Measurements from ENCODE around the gene ERC2.
A peak's percentile ranks its signal among the peaks of the same experiment; 100 is the strongest.
"Not testable (repeated sequence)": the region's sequence is repeated elsewhere in the genome, so short reads cannot be mapped to it uniquely, and the experiment has no call there.

Gene ERC2

DNA sequence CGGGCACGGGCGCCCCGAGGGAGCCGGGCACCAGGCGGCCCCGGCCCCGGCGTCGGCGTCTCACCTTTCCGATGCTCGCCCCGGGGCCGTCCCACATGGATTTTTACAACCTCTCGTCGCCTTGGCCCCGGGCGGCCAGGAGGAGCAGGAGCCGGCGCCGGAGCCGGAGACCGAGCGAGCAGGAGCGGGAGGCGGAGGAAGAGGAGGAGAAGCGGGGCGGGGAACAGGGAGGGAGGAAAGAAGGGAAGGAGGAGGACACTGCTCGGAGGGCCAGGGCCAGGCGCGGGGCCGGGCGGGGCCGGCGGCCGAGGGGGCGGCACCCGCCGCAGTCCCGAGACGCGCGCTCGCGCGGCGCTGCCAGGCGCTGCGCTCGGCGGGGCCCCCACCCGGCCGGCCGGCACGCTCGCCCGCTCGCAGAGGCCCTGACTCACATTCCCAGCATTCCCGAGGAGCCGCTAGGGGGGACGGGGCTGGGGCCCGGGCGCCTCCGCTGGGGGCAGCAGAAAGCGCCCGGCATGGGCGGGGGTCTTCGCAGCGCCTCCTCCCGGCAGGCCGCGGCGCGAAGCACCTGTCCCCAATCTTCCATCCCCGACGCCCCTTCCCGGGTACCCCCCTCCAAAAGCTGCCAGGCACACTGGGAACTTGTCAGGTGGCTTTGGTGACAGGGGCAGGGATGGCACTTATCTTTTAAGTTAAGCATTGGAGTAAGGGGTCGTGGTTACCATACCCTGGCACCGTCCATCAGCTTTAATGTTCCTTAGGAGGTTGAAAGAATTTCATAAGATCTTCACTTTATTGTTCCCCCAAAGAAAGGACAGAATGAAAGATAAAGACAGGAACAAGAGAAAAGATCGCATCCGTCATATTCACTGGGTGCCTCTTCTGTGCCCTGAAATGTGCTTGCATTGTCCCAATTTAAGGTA, at the start of gene ERC2:
Gene ERC2 (minus strand): TSS at position 284 of the 923 bp plus-strand sequence.
- DNase-seq (ENCODE audit: low spot score) = peak; percentile 46

DNA sequence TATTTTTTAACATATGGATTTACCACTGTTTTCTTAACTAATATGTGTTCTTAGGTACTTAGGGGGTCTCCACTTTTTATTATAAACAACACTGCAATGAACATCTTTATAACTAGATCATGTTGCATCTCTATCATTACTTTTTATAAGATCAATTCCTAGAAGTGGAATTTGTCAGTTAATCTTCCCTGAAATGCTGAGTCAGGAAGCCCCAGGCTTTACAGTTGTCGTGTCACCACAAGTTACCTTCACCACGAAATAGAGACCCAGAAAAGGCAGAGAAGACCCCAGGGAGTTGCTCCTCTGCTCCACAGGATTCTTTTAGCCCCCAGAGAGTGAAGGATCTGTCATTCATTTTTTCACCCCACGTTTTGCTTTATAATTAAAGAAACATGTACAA, 34.5 kb upstream of the ERC2 start:
- no peak for DNase-seq (ENCODE audit: low spot score)

DNA sequence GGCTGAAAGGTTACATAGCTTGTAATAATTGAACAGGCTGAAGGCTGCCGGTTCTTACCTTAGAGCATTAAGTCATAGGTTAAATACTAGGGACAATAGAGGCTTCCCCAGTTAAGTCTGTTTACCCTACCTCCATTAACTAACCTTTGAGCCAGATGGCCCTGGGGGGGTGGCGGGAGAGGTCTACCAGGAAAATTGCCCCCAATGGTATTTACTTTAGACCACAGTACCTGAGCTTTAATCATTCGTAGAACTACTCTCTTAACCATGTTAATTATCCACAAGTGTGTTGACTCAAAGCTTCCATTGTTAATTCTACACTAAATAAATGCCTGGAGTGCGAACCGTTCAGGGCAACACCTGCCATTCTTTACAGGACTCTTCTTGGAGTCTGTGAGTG, 28.1 kb upstream of the ERC2 start:
- DNase-seq (ENCODE audit: low spot score) = not testable (repeated sequence)

DNA sequence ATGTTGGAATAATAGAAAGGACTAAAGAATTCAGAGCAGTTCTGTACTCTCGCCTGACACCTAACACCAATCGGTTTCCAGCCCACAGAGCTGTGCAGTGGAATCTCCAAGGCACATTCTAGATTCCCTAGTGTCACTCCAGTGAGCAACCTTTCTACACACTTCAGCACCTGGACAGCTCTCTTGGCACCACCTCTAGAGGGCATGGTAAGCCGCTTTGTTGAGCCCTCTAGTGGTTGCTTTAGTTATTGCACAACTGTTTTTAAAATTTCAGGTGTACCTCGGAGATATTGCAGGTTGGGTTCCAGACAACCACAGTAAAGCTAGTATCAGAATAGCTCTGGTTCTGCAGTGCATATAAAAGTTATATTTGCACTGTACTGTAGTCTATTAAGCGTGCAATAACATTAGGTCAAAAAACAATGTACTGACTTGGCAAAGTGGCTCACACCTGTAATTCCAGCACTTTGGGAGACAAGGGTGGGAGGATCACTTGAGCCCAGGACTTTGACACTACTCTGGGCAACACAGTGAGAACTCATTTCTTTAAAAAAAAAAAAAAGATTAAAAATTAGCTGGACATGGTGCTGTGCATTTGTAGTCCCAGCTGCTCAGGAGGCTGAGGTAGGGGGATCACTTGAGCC, 26.5 kb upstream of the ERC2 start:
- peak; percentile 56 for DNase-seq (ENCODE audit: low spot score)

DNA sequence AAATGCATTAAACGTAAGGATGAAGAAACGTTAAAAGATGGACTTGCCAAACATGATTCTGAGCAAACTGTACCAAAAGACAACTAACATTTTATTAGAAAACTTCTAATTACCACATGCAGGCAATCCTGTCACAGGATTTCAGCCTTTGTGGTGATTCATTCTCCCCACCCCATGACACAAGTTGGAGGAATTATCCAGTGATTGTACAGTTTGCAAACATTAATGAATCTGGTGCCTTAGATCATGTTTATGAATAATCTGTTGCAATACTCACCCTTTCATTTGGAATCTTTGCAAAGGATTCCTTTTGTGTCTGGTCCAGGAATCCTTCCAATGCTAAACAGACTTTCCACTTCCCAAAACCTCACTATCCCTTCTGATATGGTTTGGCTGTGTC, 23.3 kb upstream of the ERC2 start:
- no peak for DNase-seq (ENCODE audit: low spot score)

DNA sequence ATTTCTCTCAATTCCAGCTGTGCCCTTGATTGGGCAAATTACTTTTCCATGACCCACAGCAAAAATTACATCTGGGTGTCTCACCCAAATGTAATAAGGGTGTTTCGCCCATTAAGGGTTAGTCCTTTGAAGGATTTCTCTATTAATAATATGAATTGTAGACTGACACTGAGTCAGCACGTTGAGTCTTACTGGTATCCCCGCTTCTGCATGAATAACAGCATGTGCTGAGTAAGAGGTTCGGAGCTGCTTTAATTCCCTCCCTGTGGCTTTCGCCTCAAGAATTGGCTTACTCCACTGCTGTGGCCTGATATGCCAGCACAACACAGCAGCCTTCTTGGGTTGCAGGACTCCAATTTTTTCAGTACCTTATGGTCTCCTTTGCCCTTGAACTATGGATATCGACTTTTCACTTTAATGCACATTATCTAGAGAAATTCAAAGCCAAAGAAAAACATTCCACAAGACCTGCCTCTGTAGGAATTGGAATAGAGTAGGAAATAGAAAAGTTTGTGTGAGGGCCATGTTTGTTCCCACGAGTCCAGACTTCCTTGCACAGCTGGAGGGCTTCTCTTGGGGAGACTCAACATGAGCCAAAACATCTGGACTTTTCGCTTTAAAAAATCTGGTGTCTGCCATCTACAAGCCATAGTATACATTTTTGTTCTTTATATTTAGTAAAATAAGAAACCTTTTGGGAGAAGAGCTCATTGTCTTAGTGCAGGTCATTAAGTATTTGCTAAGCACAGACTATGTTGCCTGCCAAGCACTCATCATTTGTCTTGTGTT, 20.7 kb upstream of the ERC2 start:
- DNase-seq (ENCODE audit: low spot score) = no peak

DNA sequence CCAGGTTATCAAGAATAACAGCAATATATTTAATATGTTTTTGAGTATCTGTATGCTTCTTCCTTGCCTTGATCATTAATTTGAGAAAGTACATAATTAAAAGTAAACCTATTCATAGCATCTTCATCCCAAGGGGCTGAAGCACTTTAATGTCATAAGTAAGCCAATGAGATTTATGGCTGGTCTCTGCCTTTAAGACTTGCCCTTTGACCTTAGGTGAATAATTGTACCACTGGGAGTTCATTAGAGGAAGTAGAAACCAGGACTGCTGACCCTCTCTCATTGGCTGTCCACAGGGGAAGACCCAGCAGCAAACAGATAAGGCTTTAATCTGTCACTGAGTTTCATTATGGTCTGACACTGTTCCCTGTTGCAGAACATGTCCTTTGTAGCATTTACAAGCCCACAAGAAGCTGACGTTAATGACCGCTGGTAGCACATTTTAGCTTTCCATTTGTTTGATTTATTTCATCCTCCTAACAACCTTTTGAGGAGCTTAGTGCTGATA, 16.3 kb upstream of the ERC2 start:
- no peak for DNase-seq (ENCODE audit: low spot score)

DNA sequence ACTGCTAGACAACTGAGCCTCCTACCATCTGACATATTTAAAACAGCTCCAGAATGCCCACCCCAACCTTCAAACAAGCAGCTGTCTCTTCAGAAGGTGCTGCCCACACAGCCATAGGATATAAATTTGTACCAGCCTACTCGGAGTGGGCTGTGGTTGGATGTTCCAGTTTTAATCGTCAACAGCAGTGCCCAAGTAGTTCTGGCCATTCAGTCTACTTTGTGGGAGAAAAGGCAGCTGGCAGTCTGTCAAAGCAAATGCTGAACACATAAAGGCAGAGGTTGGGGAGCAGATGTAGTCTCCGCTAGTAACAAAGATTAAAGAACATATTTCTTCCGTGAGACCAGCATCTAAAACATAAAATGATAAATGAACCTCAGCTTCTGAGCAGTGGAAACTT, 15.9 kb upstream of the ERC2 start:
- DNase-seq (ENCODE audit: low spot score) = no peak

DNA sequence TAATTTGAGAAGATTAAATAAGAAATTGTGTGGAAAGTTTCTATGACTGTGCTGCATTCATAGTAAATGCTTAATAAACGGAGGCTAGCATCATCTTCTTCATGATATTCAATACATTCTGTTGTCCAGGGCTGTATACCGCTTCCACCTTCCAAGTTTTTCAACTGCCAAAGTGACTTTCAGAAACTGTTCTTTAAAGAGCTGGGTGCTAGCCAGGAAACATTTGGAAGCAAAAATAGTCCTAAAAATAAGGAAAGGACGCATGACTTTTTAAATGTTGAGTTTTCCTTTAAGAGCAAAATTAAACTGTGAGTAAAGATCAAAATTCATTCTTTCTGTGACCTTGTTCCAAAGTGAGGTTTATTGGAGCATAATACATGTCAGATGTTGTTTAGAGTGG, 9.4 kb upstream of the ERC2 start:
- DNase-seq (ENCODE audit: low spot score) = no peak

DNA sequence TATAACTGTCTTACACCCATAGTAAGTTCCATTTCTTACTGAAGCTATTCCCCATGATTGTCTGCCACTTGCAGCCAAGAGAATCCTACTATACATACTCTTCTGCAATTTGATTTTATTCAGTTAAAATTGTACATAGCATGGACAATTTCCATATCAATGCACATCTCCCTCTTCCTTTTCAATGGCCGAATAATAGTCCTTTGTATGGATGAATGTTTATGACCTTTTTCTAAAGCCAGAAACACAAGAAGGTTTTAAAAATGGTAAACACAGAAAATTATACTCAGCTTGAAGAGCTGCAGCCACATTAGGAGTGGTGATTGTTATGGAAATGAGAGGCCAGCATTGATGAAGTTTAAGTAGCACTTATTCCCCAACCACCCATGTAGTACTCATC, 8.5 kb upstream of the ERC2 start:
- DNase-seq (ENCODE audit: low spot score) = no peak

DNA sequence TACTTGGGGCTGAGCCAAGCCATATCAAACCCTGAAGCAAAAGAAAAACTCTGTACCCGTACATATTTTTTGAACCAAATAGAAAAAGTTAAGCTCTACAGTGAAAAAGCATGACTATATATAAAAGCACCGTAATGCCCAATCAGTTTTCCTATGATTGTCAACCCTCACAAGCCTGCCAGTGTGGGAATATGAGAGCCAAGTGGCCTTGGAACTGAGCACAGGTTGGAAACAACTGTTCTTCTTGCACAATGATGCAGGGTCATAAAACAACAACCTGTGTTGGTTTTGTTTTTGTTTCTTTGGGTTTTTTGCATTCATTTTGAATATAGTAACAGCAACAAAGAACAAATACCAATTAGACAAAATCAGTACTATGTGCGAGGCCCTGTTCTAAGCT, 3.5 kb upstream of the ERC2 start:
- no peak for DNase-seq (ENCODE audit: low spot score)

DNA sequence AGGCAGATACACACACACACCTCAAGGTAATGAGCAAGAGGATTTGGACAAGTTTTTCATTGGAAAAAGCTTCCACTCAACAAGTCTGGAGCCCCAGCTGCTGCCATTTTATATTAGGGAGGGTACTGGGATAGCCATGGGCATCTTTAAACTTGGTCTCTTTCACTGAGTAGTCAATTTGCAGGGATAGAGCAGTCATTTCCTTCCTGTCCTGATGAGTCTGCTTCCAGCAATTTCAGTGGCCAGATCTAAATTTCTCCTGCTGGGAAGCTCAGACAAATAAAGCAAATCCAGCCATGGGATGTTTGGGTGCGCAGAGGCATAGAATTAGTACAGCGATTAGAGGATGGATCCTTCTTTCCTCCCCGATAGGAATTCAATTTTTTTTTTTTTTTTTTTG, 874 bp upstream of the ERC2 start:
- peak; percentile 15 for DNase-seq (ENCODE audit: low spot score)

DNA sequence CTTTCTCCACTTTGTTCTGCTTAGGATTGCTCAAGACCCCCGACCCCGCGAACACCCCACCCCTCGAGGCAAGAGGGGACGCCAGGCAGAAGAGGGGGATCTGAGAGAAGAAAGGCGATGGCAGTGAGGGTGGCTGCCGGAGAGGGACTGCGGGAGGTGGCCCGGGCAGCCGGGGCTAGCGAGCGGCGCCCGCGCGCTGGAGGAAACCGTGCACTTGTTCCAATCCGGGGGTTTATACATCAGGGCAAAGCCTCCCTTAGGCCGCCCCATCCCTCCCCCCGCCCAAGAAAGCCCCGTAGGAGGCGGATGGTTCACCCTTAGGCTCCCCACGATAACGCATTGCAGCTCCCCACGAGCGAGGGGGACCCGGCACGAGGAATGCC, 475 bp downstream of the ERC2 start:
- DNase-seq (ENCODE audit: low spot score) = no peak

DNA sequence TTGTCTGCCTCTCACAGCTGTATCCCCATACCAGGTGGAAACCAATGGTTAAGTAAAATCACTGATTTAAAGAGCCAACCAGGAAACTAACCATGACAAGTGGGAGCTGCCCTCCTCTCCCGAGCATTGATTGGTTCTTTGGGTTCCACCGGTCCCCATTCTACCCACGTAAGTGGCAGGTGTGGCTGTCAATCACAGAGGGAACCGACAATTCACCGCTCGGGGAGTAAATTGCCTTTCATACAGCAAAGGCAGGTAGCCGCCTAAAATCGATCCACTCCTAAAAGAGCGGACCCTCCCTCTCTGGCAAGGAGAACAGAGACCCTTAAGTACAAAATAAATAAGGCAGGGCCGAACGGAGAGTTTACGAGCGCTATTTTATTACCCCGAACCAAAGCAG, 1.2 kb downstream of the ERC2 start:
- peak; percentile 81 for DNase-seq (ENCODE audit: low spot score)

DNA sequence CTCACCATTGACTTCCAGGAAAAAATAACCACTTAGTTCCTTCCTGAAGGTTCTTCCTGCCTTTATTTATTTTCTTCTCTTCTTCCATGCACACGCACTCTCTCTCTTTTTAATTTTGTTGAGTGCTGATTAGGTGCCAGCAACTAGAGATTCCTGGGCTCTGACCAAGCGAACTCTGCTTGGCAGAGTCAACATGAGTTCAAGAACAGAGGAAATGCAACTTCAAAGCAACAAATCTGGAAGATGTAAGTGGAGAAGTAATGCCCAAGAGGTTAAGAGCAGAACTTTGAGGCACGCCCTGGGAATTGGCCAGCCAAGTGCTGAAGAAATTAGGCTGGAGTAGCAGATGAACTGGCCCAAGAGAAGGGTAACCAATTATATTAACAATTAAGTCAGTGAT, 8.5 kb downstream of the ERC2 start:
- no peak for DNase-seq (ENCODE audit: low spot score)

DNA sequence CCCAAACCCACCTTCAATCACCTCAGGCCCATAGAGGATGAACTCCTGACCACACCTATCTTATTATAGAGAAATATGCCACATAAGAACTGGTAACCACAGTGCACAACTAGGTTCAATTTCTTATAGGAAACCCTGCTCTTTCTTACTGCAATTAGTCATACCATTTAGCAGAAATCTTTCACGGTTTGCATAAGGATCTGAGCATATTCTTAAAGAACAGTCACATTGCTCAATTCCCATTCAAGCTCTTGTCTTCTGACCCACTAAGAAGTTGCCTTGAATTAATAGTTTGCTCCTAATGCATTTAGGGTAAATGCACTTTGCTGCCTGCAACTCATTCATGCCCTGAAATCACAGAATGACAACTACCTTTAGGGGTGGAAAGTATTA, 9.2 kb downstream of the ERC2 start:
- no peak for DNase-seq (ENCODE audit: low spot score)

DNA sequence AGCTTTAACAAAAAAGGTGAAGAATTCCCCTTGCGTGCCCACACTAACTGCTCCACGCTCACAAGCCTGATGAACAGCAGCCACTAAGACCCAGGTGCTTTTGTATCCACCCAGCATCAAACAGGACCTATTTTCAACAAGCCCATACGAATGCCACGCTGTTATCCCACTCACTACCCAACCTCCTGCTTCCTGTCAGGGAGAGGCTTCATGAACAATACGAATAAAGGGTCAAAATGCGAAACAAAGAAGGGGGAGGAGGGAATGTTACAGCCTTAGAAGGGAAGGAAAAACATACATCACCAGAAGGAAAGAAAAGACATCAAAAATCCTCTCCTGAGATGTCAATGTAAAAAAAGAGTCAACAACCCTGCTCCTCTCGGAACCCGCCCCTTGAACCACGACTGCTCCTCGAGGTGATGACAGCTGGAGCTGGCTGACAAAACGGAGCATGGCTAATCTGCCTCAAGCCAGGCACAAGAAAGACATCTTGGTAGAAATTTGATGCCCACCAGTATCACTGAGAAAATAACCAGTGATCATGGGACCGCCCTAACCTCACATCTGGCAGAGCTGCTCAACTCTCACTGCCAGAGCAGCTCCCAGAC, 9.7 kb downstream of the ERC2 start:
- DNase-seq (ENCODE audit: low spot score) = no peak

DNA sequence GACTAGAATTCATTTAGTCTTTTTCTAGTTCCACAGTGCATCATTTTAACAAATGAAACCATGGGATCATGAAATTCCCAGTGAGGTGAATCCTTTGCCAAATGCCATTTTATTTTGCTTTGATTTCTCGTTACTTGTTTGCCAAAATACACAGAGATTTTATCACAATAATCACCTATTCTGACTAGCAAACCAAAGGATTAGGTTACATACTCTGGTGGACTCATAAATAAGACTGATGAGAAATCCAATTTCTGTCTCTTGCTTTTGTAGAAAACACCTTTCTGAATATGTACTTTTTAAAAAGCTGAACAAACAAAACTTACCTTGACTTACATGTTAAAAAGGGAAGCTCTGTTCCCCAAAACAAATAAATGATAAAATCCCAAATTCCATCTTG, 12.2 kb downstream of the ERC2 start:
- DNase-seq (ENCODE audit: low spot score) = no peak

DNA sequence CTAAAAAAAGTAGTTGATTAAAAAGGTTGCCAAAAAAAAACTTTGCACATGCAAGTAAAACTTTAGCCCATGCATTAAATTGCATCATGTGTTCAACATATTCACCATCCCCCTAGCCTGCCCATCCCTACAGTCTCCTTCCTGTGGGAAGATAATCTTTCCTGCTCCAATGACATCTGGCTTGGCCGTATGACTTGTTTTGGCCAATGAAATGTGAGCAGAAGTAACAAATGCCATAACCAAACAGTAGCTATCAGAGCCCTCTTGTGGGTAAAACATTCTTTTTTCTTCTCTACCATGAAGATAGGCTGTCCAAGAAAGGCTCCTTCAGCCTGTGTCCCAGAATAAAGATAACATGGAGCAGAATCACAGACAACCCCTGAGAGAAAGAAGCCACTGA, 15.3 kb downstream of the ERC2 start:
- no peak for DNase-seq (ENCODE audit: low spot score)

DNA sequence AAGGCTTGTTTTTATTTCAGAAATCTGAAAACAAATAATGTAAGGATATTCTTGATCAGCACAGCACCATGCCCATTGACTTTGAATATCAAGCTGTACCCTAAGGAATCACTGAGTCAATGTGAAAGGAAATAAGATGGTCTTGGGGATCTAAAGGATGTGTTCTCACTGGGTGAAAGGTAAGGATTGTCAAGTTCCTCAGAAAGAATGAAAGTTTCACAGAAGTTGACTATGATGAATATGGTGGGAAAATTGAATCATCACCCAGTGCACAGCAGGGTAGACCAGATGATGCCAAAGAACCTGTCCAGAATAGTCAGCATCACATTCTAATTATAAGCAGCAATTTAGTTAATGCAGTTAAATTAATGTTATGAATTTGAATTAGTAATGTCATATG, 16.2 kb downstream of the ERC2 start:
- no peak for DNase-seq (ENCODE audit: low spot score)

DNA sequence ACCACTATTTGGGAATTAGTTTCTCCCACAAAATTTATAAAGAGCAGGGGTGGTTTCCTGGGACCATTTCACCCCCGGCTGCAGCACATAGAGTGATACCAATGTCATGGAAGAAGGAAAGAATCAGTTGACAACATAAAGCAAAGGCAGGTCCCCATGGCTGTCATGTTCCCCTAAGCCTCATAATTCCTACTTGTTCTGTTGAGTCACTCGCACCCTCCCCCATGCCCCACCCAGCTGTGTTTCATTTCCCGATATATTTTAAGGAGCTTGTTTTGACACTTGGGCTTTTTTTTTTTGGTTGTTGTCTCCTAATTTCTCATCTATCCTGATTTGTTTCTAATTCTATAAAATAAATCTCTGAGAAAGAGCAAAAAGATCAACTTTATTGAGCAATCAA, 24.9 kb downstream of the ERC2 start:
- no peak for DNase-seq (ENCODE audit: low spot score)

DNA sequence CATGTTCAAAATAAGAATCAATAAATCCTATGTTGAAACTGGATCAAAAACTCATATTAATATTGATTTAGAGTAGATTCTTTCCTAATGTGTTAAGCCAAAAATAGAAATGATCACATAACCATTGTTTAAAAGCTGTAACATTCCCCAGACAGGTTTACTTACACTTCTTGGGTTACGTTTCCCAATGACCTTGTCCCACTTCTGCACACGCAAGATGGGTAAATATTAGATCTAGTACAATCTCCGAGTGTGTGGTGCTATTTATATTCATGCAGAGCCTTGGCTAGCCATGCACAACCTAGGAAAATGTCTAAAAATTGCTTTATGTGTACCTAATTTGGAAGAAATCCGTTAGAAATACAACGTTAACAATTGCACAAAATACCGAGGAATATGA, 39.6 kb downstream of the ERC2 start:
- DNase-seq (ENCODE audit: low spot score) = no peak

Data from globus pallidus (tissue), 1 donor.